GM18868 (cell line): ENCODE data around the gene PAX3.
"Not testable (repeated sequence)": the region's sequence is repeated elsewhere in the genome, so short reads cannot be mapped to it uniquely, and the experiment has no call there.

Experiments
- ATAC-seq: cut with Tn5 transposase; IDR thresholded peaks from one replicate; pipeline ENCODE4 v1.9.1; 2021; ENCODE audit warnings: mild to moderate bottlenecking, moderate library complexity; ENCODE audit not compliant: unreplicated experiment

Gene PAX3

DNA sequence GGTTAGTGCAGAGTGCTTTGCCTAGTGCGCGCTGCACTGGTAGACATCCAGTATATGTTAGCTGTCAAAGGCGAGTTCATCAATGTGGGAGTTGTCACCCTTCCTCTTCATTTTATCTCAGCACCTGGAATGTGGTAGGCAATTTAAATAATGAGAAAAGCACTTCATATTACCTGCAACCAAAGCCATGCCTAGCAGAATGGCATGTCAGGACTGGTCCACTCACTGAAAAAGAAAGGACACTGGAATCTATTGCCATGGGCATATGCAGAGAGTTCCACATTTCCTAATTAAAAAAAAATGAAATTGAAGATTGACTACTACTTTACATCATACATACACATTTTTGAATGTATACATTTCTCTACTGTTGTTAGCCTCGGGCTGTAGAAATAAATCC lies 139.6 kb downstream of the PAX3 start:
- no peak for ATAC-seq

DNA sequence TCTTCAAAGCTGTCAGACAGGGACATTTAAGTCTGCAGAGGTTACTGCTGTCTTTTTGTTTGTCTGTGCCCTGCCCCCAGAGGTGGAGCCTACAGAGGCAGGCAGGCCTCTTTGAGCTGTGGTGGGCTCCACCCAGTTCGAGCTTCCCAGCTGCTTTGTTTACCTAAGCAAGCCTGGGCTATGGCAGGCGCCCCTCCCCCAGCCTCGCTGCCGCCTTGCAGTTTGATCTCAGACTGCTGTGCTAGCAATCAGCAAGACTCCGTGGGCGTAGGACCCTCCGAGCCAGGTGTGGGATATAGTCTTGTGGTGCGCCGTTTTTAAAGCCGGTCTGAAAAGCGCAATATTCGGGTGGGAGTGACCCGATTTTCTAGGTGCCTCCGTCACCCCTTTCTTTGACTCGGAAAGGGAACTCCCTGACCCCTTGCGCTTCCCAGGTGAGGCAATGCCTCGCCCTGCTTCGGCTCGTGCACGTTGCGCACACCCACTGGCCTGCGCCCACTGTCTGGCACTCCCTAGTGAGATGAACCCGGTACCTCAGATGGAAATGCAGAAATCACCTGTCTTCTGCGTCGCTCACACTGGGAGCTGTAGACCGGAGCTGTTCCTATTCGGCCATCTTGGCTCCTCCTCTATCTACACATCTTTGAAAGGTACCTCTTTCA lies 143.7 kb downstream of the PAX3 start:
- not testable (repeated sequence) for ATAC-seq
